ENCODE data around the gene TCF7. TPM values are rescaled to one million over a fixed set of nuclear protein-coding genes. Genes with fewer than 3 reads are reported as not detected.
A peak's percentile ranks its signal among the peaks of the same experiment; 100 is the strongest.

Gene TCF7
- total and polyA plus RNA-seq, 2 of the 13 experiments (the other 11 are each of a cell fraction or from before 2014, with no cell fraction given): 6.3 to 6.8 TPM

DNA sequence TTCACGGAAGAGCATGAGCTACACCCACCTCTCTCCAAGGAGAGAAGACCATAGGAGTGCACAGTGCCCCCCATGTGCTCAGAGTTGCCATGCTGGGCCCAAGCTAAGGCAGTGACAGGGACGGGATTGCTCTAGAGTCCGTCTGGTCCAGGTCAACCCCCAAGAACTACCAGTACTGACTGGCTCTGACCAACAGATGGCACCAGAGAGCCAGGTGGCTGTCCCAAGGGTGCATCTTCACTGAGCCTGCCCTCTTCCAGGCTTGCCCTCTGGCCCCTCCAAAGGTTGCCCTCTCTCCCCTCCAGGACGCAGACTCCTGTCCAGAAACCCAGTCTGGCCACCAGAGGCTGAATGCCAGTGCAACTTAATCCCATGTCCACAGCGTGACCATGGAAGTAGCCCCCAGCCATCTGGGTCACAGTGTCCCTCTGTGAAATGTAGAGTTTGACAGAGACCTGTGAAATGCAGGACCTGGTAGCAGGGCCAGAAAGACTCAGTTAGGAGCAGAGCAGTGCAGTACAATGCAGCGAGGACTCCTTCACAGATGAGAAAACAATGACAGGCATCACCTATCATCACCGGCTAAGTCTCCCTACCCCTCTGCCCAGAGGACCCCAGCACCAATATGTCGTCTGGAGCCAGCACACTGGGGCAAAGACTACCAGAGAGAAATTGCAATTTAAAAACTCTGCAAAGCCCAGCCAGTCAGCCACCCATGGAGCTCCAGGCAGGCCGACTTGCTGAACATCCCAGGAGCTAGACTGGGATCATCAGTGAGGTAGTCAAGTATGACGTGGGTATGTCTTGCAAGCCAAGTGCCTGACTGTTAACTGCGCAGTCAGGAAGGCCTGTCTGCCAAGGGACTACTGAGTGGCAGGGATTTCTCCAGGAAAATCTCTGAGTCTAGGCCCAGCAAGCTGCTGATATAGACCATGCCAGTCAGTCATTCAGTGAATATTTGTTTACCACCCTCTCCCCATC, 70.0 kb downstream of the TCF7 start (continued):
- no peak for TF ChIP-seq NCOA1 (CRISPR knock-in tag; IDR thresholded peaks at IDR 0.05)
- TF ChIP-seq, protein P1, sequence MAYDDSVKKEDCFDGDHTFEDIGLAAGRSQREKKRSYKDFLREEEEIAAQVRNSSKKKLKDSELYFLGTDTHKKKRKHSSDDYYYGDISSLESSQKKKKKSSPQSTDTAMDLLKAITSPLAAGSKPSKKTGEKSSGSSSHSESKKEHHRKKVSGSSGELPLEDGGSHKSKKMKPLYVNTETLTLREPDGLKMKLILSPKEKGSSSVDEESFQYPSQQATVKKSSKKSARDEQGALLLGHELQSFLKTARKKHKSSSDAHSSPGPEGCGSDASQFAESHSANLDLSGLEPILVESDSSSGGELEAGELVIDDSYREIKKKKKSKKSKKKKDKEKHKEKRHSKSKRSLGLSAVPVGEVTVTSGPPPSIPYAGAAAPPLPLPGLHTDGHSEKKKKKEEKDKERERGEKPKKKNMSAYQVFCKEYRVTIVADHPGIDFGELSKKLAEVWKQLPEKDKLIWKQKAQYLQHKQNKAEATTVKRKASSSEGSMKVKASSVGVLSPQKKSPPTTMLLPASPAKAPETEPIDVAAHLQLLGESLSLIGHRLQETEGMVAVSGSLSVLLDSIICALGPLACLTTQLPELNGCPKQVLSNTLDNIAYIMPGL (CRISPR knock-in tag; IDR thresholded peaks at IDR 0.05; ENCODE audit: borderline replicate concordance in 1 of 2, low read depth in 1 of 2): no peak
- TF ChIP-seq ETV6 (CRISPR knock-in tag; conservative IDR thresholded peaks at IDR 0.05): no peak
- 0 out of 2 replicates have a peak, but pooled peaks have one; percentile 26 for TF ChIP-seq ESRRA (CRISPR knock-in tag; IDR thresholded peaks at IDR 0.05; ENCODE audit: low read depth)
- TF ChIP-seq, protein P2, sequence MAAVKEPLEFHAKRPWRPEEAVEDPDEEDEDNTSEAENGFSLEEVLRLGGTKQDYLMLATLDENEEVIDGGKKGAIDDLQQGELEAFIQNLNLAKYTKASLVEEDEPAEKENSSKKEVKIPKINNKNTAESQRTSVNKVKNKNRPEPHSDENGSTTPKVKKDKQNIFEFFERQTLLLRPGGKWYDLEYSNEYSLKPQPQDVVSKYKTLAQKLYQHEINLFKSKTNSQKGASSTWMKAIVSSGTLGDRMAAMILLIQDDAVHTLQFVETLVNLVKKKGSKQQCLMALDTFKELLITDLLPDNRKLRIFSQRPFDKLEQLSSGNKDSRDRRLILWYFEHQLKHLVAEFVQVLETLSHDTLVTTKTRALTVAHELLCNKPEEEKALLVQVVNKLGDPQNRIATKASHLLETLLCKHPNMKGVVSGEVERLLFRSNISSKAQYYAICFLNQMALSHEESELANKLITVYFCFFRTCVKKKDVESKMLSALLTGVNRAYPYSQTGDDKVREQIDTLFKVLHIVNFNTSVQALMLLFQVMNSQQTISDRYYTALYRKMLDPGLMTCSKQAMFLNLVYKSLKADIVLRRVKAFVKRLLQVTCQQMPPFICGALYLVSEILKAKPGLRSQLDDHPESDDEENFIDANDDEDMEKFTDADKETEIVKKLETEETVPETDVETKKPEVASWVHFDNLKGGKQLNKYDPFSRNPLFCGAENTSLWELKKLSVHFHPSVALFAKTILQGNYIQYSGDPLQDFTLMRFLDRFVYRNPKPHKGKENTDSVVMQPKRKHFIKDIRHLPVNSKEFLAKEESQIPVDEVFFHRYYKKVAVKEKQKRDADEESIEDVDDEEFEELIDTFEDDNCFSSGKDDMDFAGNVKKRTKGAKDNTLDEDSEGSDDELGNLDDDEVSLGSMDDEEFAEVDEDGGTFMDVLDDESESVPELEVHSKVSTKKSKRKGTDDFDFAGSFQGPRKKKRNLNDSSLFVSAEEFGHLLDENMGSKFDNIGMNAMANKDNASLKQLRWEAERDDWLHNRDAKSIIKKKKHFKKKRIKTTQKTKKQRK (IDR thresholded peaks at IDR 0.05; ENCODE audit: low read length): no peak
- 0 out of 2 replicates have a peak, but pooled peaks have one; percentile 43 for TF ChIP-seq ZNF230 (CRISPR knock-in tag; IDR thresholded peaks at IDR 0.05)
- TF ChIP-seq ZSCAN9 (CRISPR knock-in tag; IDR thresholded peaks at IDR 0.05; ENCODE audit: borderline replicate concordance): no peak
- no peak for TF ChIP-seq FLYWCH1 (CRISPR knock-in tag; IDR thresholded peaks at IDR 0.05)
- no peak for TF ChIP-seq JUNB (CRISPR knock-in tag; IDR thresholded peaks at IDR 0.05; ENCODE audit: borderline replicate concordance)
- no peak for TF ChIP-seq ZNF136 (CRISPR knock-in tag; IDR thresholded peaks at IDR 0.05; ENCODE audit: low read depth)
- TF ChIP-seq ZNF12 (CRISPR knock-in tag; IDR thresholded peaks at IDR 0.05): no peak
- TF ChIP-seq ZSCAN20 (CRISPR knock-in tag; IDR thresholded peaks at IDR 0.05; ENCODE audit: borderline replicate concordance): no peak
- no peak for TF ChIP-seq CCDC6 (CRISPR knock-in tag; IDR thresholded peaks at IDR 0.05)
- no peak for TF ChIP-seq EZH2 (conservative IDR thresholded peaks at IDR 0.05; ENCODE audit: low read depth, low read length)
- TF ChIP-seq TAF1 (CRISPR knock-in tag; IDR thresholded peaks at IDR 0.05): no peak
- TF ChIP-seq SALL2 (CRISPR knock-in tag; IDR thresholded peaks at IDR 0.05): no peak
- no peak for TF ChIP-seq NR2F1 (CRISPR knock-in tag; IDR thresholded peaks at IDR 0.05)
- no peak for TF ChIP-seq MAFF (IDR thresholded peaks at IDR 0.05; ENCODE audit: low read depth, low read length)
- no peak for TF ChIP-seq ELF1 (CRISPR knock-in tag; IDR thresholded peaks at IDR 0.05)
- TF ChIP-seq ISX (CRISPR knock-in tag; conservative IDR thresholded peaks at IDR 0.05): no peak
- 0 out of 2 replicates have a peak, but pooled peaks have one; percentile 22 for TF ChIP-seq ZNF263 (CRISPR knock-in tag; IDR thresholded peaks at IDR 0.05)
- TF ChIP-seq RFX5 (IDR thresholded peaks at IDR 0.05; ENCODE audit: low read depth, low read length): no peak
- TF ChIP-seq CREM (IDR thresholded peaks at IDR 0.05): no peak
- TF ChIP-seq CREM (CRISPR knock-in tag; IDR thresholded peaks at IDR 0.05): no peak
- TF ChIP-seq ZNF333 (CRISPR knock-in tag; IDR thresholded peaks at IDR 0.05; ENCODE audit: borderline replicate concordance): no peak

Measured in HepG2 (cell line).